ENCODE data around the gene TMEM26.
A peak's percentile ranks its signal among the peaks of the same experiment; 100 is the strongest.

The TMEM26 gene

DNA sequence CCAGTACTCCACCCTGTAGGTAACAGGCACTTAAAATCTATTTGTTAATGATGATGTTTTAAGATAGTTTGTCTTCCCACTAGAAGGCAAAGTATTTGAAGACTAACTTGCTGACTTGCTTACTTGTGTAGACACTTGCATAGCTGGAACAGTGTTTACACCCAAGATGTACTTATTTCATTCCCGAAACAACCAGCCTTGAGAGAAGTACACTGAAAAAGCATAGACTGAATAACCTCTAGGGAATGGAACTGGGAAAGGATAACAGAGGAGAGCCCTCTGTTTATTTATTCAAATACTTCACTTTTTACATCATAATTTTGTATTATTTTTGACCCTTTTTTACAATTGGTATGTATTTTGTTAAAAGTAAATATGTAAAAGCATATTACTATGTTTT lies 33.1 kb upstream of the TMEM26 start:
- Histone ChIP-seq H3K4me1 (ENCODE audit: control insufficient read depth, low read depth, low read length) (no peaks in the 10 kb centered on the region), H3K4me3 (ENCODE audit: low read length) (no peak overlapping the region), H3K18ac (ENCODE audit: low read length) (no peak overlapping the region), H3K36me3 (ENCODE audit: control insufficient read depth, insufficient read depth, low read length) (no peaks in the 10 kb centered on the region), H2BK15ac (replicated peaks; ENCODE audit: low read depth) (no peak overlapping the region), H3K23ac (ENCODE audit: low read length) (no peak overlapping the region), H3K27me3 (ENCODE audit: insufficient read depth, low read length, poor library complexity) (no peaks in the 10 kb centered on the region), H4K8ac (ENCODE audit: low read depth, low read length) (no peak overlapping the region), H3K9ac (ENCODE audit: low read length) (no peak overlapping the region), H3K4ac (ENCODE audit: low read depth, low read length) (no peak overlapping the region), H3K79me1 (ENCODE audit: low read length) (no peaks in the 10 kb centered on the region), H2BK5ac (ENCODE audit: low read length) (no peak overlapping the region), H2AK5ac (ENCODE audit: low read length) (no peak overlapping the region), H3K27ac (ENCODE audit: low read depth, low read length) (no peak overlapping the region), H3K4me2 (ENCODE audit: low read length) (no peak overlapping the region), H3K56ac (ENCODE audit: low read length) (no peak overlapping the region), H4K5ac (ENCODE audit: low read length) (no peak overlapping the region), H2BK120ac (ENCODE audit: low read depth, low read length) (no peak overlapping the region), H3K79me2 (ENCODE audit: control insufficient read depth, insufficient read depth, low read length) (no peaks in the 10 kb centered on the region)
- DNase-seq = no peak
- no CpG with 5 or more reads among the region's 1 CpG for WGBS (ENCODE audit: extremely low coverage, insufficient coverage, low lambda C conversion rate)

- Histone ChIP-seq H2BK120ac (ENCODE audit: low read depth, low read length) (no peak overlapping the region), H4K8ac (ENCODE audit: low read depth, low read length) (no peak overlapping the region), H2AK5ac (ENCODE audit: low read length) (no peak overlapping the region), H4K5ac (ENCODE audit: low read length) (no peak overlapping the region), H3K36me3 (ENCODE audit: control insufficient read depth, insufficient read depth, low read length) (no peaks in the 10 kb centered on the region), H3K27ac (ENCODE audit: low read depth, low read length) (no peak overlapping the region), H3K4me2 (ENCODE audit: low read length) (no peak overlapping the region), H3K4me3 (ENCODE audit: low read length) (no peak overlapping the region), H2BK5ac (ENCODE audit: low read length) (no peak overlapping the region), H2BK15ac (replicated peaks; ENCODE audit: low read depth) (no peak overlapping the region), H3K79me2 (ENCODE audit: control insufficient read depth, insufficient read depth, low read length) (no peaks in the 10 kb centered on the region), H3K27me3 (ENCODE audit: insufficient read depth, low read length, poor library complexity) (no peaks in the 10 kb centered on the region), H3K79me1 (ENCODE audit: low read length) (no peaks in the 10 kb centered on the region), H3K9ac (ENCODE audit: low read length) (no peak overlapping the region), H3K4me1 (ENCODE audit: control insufficient read depth, low read depth, low read length) (no peaks in the 10 kb centered on the region), H3K4ac (ENCODE audit: low read depth, low read length) (no peak overlapping the region), H3K23ac (ENCODE audit: low read length) (no peak overlapping the region), H3K56ac (ENCODE audit: low read length) (no peak overlapping the region), H3K18ac (ENCODE audit: low read length) (no peak overlapping the region)
- no peak for DNase-seq
- no CpG with 5 or more reads among the region's 3 CpGs for WGBS (ENCODE audit: extremely low coverage, insufficient coverage, low lambda C conversion rate)
These were observed 28.4 kb upstream of the TMEM26 start for GRCh38 chr10:61481597-61481996.

- H2AK5ac ChIP-seq (ENCODE audit: low read length) = no peak overlapping the region
- WGBS (ENCODE audit: extremely low coverage, insufficient coverage, low lambda C conversion rate) = no CpG with 5 or more reads among the region's 2 CpGs
These were observed 27.0 kb upstream of the TMEM26 start for GRCh38 chr10:61480208-61480607.

DNA sequence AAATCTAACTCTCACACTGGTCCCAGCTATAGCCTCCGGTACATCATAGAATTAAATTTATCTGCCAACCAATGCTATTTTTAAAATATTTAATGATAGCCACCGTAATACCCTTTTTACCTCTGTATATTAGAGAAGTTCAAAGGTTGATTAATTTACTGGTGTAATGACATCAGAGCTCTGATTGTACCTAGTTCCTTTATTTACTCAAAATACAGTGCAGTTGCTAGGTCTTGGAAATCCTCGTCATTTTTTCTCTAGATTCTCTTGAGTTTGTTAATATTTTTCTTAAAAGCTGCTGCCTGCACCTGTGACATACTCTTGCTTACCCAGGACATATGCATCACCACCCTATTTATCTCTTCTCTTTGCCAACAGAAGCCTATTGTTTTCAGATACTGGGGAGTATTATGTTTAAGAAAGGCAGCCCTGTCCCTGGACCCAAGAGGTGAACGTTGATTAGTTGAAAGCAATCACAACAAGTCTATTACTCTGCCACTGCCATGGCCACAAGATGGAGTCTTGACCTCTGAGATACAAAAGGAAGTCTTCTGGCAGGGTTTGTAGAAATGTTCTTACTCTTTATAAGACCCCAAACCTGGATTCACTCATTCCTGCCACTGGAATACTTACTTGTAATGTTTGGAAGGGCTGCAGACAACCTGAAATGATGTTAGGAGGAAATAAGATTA lies 25.6 kb upstream of the TMEM26 start:
- Histone ChIP-seq H3K4me2 (ENCODE audit: low read length) (no peak overlapping the region), H3K4me1 (ENCODE audit: control insufficient read depth, low read depth, low read length) (no peaks in the 10 kb centered on the region), H2BK5ac (ENCODE audit: low read length) (no peak overlapping the region), H3K79me1 (ENCODE audit: low read length) (no peaks in the 10 kb centered on the region), H2BK120ac (ENCODE audit: low read depth, low read length) (no peak overlapping the region), H3K9ac (ENCODE audit: low read length) (no peak overlapping the region), H3K79me2 (ENCODE audit: control insufficient read depth, insufficient read depth, low read length) (no peaks in the 10 kb centered on the region), H3K27ac (ENCODE audit: low read depth, low read length) (no peak overlapping the region), H3K56ac (ENCODE audit: low read length) (no peak overlapping the region), H3K18ac (ENCODE audit: low read length) (no peak overlapping the region), H3K4ac (ENCODE audit: low read depth, low read length) (no peak overlapping the region), H2AK5ac (ENCODE audit: low read length) (no peak overlapping the region), H3K36me3 (ENCODE audit: control insufficient read depth, insufficient read depth, low read length) (no peaks in the 10 kb centered on the region), H3K4me3 (ENCODE audit: low read length) (no peak overlapping the region), H2BK15ac (replicated peaks; ENCODE audit: low read depth) (no peak overlapping the region), H3K23ac (ENCODE audit: low read length) (no peak overlapping the region), H4K8ac (ENCODE audit: low read depth, low read length) (no peak overlapping the region), H4K5ac (ENCODE audit: low read length) (no peak overlapping the region), H3K27me3 (ENCODE audit: insufficient read depth, low read length, poor library complexity) (no peaks in the 10 kb centered on the region)
- peak; percentile 21 for DNase-seq
- no CpG with 5 or more reads among the region's 4 CpGs for WGBS (ENCODE audit: extremely low coverage, insufficient coverage, low lambda C conversion rate)

More at GRCh38 chr10:61480208-61480607, 27.0 kb upstream of the TMEM26 start:
- Histone ChIP-seq H3K9ac (ENCODE audit: low read length) (no peak overlapping the region), H3K79me2 (ENCODE audit: control insufficient read depth, insufficient read depth, low read length) (no peaks in the 10 kb centered on the region), H3K36me3 (ENCODE audit: control insufficient read depth, insufficient read depth, low read length) (no peaks in the 10 kb centered on the region), H3K4me1 (ENCODE audit: control insufficient read depth, low read depth, low read length) (no peaks in the 10 kb centered on the region), H4K8ac (ENCODE audit: low read depth, low read length) (no peak overlapping the region), H2BK15ac (replicated peaks; ENCODE audit: low read depth) (no peak overlapping the region), H3K4ac (ENCODE audit: low read depth, low read length) (no peak overlapping the region), H3K56ac (ENCODE audit: low read length) (no peak overlapping the region), H3K23ac (ENCODE audit: low read length) (no peak overlapping the region), H3K79me1 (ENCODE audit: low read length) (no peaks in the 10 kb centered on the region), H3K27me3 (ENCODE audit: insufficient read depth, low read length, poor library complexity) (no peaks in the 10 kb centered on the region), H3K4me3 (ENCODE audit: low read length) (no peak overlapping the region), H3K4me2 (ENCODE audit: low read length) (no peak overlapping the region), H3K18ac (ENCODE audit: low read length) (no peak overlapping the region), H3K27ac (ENCODE audit: low read depth, low read length) (no peak overlapping the region), H4K5ac (ENCODE audit: low read length) (no peak overlapping the region), H2BK120ac (ENCODE audit: low read depth, low read length) (no peak overlapping the region), H2BK5ac (ENCODE audit: low read length) (no peak overlapping the region)
- DNase-seq = no peak

DNA sequence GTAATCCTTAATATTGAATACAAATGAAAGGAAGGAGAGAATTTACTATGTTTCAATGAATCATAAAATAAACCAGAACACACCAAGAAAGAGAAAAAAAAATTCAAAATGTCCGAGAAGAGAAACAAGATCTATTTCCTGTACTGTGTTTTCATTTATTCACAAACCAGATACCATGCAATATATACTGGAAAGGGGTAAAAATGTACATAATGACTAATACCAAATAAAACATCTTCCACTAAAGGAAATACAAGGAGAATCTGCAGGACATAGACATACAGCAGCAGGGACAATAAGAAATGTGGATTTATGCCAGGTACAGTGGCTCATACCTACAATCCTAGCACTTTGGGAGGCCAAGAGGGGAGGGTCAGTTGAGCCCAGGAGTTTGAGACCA lies 24.3 kb upstream of the TMEM26 start:
- no peak overlapping the region for H3K23ac ChIP-seq (ENCODE audit: low read length)
- H3K56ac ChIP-seq (ENCODE audit: low read length) = no peak overlapping the region
- H2BK15ac ChIP-seq (replicated peaks; ENCODE audit: low read depth) = no peak overlapping the region
- no peak for DNase-seq
- H2AK5ac ChIP-seq (ENCODE audit: low read length) = no peak overlapping the region
- no peak overlapping the region for H3K9ac ChIP-seq (ENCODE audit: low read length)
- H3K4me1 ChIP-seq (ENCODE audit: control insufficient read depth, low read depth, low read length) = no peaks in the 10 kb centered on the region
- no peak overlapping the region for H3K27ac ChIP-seq (ENCODE audit: low read depth, low read length)
- no peak overlapping the region for H3K18ac ChIP-seq (ENCODE audit: low read length)
- no peaks in the 10 kb centered on the region for H3K79me2 ChIP-seq (ENCODE audit: control insufficient read depth, insufficient read depth, low read length)
- no peak overlapping the region for H3K4me3 ChIP-seq (ENCODE audit: low read length)
- H3K36me3 ChIP-seq (ENCODE audit: control insufficient read depth, insufficient read depth, low read length) = no peaks in the 10 kb centered on the region
- no peak overlapping the region for H3K4ac ChIP-seq (ENCODE audit: low read depth, low read length)
- no peak overlapping the region for H2BK5ac ChIP-seq (ENCODE audit: low read length)
- no CpG with 5 or more reads among the region's 1 CpG for WGBS (ENCODE audit: extremely low coverage, insufficient coverage, low lambda C conversion rate)
- H3K4me2 ChIP-seq (ENCODE audit: low read length) = no peak overlapping the region
- no peaks in the 10 kb centered on the region for H3K79me1 ChIP-seq (ENCODE audit: low read length)
- no peaks in the 10 kb centered on the region for H3K27me3 ChIP-seq (ENCODE audit: insufficient read depth, low read length, poor library complexity)
- H2BK120ac ChIP-seq (ENCODE audit: low read depth, low read length) = no peak overlapping the region
- no peak overlapping the region for H4K5ac ChIP-seq (ENCODE audit: low read length)
- no peak overlapping the region for H4K8ac ChIP-seq (ENCODE audit: low read depth, low read length)

DNA sequence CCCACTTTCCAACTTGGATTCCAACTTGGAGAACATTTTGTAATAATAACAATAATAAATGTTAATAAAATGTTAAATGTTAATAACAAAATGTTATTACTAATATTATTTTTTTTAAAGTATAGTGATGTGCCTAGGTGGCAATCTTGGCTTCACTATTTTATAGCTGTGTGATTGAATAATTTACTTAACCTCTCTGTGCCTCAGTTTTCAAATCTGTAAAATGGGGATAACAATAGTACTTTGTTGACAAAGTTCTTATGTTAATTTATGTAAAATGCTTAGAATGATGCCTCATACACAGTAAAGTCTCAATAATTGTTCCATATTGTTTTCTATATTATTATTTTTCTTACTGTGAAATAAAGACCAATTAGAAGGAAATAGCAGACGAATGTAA lies 23.3 kb upstream of the TMEM26 start:
- no peaks in the 10 kb centered on the region for H3K4me1 ChIP-seq (ENCODE audit: control insufficient read depth, low read depth, low read length)
- H2AK5ac ChIP-seq (ENCODE audit: low read length) = no peak overlapping the region
- H4K5ac ChIP-seq (ENCODE audit: low read length) = no peak overlapping the region
- DNase-seq = no peak
- H3K36me3 ChIP-seq (ENCODE audit: control insufficient read depth, insufficient read depth, low read length) = no peaks in the 10 kb centered on the region
- no CpG with 5 or more reads among the region's 1 CpG for WGBS (ENCODE audit: extremely low coverage, insufficient coverage, low lambda C conversion rate)
- H3K4me3 ChIP-seq (ENCODE audit: low read length) = no peak overlapping the region
- no peak overlapping the region for H3K27ac ChIP-seq (ENCODE audit: low read depth, low read length)
- no peak overlapping the region for H3K56ac ChIP-seq (ENCODE audit: low read length)
- no peak overlapping the region for H2BK120ac ChIP-seq (ENCODE audit: low read depth, low read length)
- no peak overlapping the region for H3K18ac ChIP-seq (ENCODE audit: low read length)
- no peak overlapping the region for H3K4ac ChIP-seq (ENCODE audit: low read depth, low read length)
- H3K9ac ChIP-seq (ENCODE audit: low read length) = no peak overlapping the region
- H3K27me3 ChIP-seq (ENCODE audit: insufficient read depth, low read length, poor library complexity) = no peaks in the 10 kb centered on the region
- H2BK15ac ChIP-seq (replicated peaks; ENCODE audit: low read depth) = no peak overlapping the region
- H3K4me2 ChIP-seq (ENCODE audit: low read length) = no peak overlapping the region
- no peak overlapping the region for H4K8ac ChIP-seq (ENCODE audit: low read depth, low read length)
- H2BK5ac ChIP-seq (ENCODE audit: low read length) = no peak overlapping the region
- no peaks in the 10 kb centered on the region for H3K79me1 ChIP-seq (ENCODE audit: low read length)
- H3K23ac ChIP-seq (ENCODE audit: low read length) = no peak overlapping the region
- H3K79me2 ChIP-seq (ENCODE audit: control insufficient read depth, insufficient read depth, low read length) = no peaks in the 10 kb centered on the region

Measured in mesendoderm (in vitro differentiated cells).